Right lobe of liver (tissue), 6 donors: ENCODE data around the gene MAK. TPM values are rescaled to one million over a fixed set of nuclear protein-coding genes. Genes with fewer than 3 reads are reported as not detected.

Experiments
- ATAC-seq, 4 donors: fragments of 200-7000 bp; cut with Tn5 transposase; one replicate each; pipeline ENCODE4 v1.9.1; 2020; ENCODE audit warnings: mild to moderate bottlenecking in 4 of 4, moderate library complexity in 4 of 4
- DNase-seq, 3 donors: peaks; one replicate each; pipeline ENCODE4 v3.0.0-alpha.2; 2020
- H3K27ac ChIP-seq, 3 donors: fragments of 200-600 bp; one replicate each; pipeline ENCODE4 v1.8.0; 2022
- H3K27me3 ChIP-seq, 2 donors: fragments of 200-600 bp; one replicate each; pipeline ENCODE4 v1.8.0; 2022
- H3K36me3 ChIP-seq, 4 donors: fragments of 200-600 bp; sonication (generic) in 1 of 4; one replicate each; pipeline versions ENCODE4 v1.5.1 to v1.8.0; 2017 to 2022; ENCODE audit warnings: control low read depth in 1 of 4
- H3K4me1 ChIP-seq, 4 donors: fragments of 200-600 bp; sonication (generic) in 1 of 4; one replicate each; pipeline versions ENCODE4 v1.5.1 to v1.8.0; 2017 to 2022; ENCODE audit warnings: control low read depth in 1 of 4
- H3K4me3 ChIP-seq, 3 donors: fragments of 200-600 bp; one replicate each; pipeline ENCODE4 v1.8.0; 2022
- H3K9me3 ChIP-seq, 4 donors: fragments of 200-600 bp; sonication (generic) in 1 of 4; one replicate each; pipeline versions ENCODE4 v1.5.1 to v1.8.0; 2017 to 2022; ENCODE audit warnings: control low read depth in 1 of 4
- POLR2A ChIP-seq: fragments of 450-650 bp; IDR thresholded peaks from one replicate; pipeline ENCODE4 v1.6.1; 2017; ENCODE audit warnings: antibody characterized with exemption, mild to moderate bottlenecking
- WGBS: methylation state at CpG from one replicate; pipeline ENCODE4 v1.1.6; 2018; ENCODE audit warnings: low coverage, low lambda C conversion rate; ENCODE audit not compliant: insufficient coverage; ENCODE audit errors: missing lambda C conversion rate; 5-methylcytosine and 5-hydroxymethylcytosine counted together
- intact Hi-C, 2 donors: fragments of 100-400 bp; cut with DNase I; formaldehyde crosslinking; loops; one replicate each; pipeline versions ENCODE4 v1.11.2 to v1.14.1; 2022
- total RNA-seq, 6 experiments: library from RNA; depleted of rRNA in 2 of 6; stranded (reverse); fragments of >200 nt in 2 of 6; fragmentation: NEBNext Ultra II Directional in 3 of 6; extraction: Animal tissue kit (Norgen Biotek cat#: 25700) in 3 of 6; gene quantifications; one replicate each; pipeline versions ENCODE4 v1.1.0 to v1.2.4, GENCODE V29; 2016 to 2023
- TF ChIP-seq, protein P1 (sequence below), 4 donors: fragments of 200-600 bp in 3 of 4; fragments of 450-650 bp in 1 of 4; IDR thresholded peaks; one replicate each; pipeline versions ENCODE4 v1.5.1 to v1.8.0; 2016 to 2022; ENCODE audit warnings: antibody characterized with exemption in 4 of 4, mild to moderate bottlenecking in 2 of 4
- donor health status: DM: no; HTN: yes; CAD: no.
- donor health status: DM: no; HTN: no; CAD: no.
- donor health status: DM: no; HTN: no; CAD: no.
- donor health status: DM: no; HTN: yes; CAD: no.
- donor health status: DM: no; HTN: yes; CAD: no.

MAK gene
- total RNA-seq, 6 experiments from 2014 or later, result 0.12 to 0.18 (median 0.15) TPM; not detected in 3

DNA sequence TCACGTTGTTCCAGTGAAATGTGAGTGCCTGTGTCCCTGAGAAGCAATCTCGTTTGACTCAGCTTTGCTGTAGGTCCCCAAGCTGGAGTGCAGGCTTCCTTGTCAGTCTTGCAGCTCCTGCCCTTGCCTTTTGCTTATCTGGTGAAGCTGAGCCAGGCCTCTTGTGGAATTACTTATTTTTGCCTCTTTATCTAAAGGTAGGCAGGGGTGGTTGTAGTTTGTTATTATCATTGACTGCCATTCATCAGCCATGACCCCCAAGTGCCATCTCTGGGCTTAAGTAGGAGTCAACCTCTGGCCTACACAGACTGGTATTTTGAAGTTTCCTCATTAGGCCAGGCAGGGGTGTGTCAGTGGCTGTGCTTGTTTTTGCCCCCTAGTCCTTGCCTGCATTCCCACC lies 88.6 kb downstream of the MAK start:
- Histone ChIP-seq H3K36me3 (peaks cover 0 to 7% (median 2%) of the 10 kb centered on the region in 4 donors), H3K27ac (no peak overlapping the region), H3K4me1 (peaks cover 0 to 10% (median 0%) of the 10 kb centered on the region in 4 donors), H3K4me3 (no peak overlapping the region), H3K9me3 (no peaks in the 10 kb centered on the region), H3K27me3 (no peaks in the 10 kb centered on the region)
- DNase-seq, result no peak
- no peak for TF ChIP-seq POLR2A
- TF ChIP-seq, protein P1, sequence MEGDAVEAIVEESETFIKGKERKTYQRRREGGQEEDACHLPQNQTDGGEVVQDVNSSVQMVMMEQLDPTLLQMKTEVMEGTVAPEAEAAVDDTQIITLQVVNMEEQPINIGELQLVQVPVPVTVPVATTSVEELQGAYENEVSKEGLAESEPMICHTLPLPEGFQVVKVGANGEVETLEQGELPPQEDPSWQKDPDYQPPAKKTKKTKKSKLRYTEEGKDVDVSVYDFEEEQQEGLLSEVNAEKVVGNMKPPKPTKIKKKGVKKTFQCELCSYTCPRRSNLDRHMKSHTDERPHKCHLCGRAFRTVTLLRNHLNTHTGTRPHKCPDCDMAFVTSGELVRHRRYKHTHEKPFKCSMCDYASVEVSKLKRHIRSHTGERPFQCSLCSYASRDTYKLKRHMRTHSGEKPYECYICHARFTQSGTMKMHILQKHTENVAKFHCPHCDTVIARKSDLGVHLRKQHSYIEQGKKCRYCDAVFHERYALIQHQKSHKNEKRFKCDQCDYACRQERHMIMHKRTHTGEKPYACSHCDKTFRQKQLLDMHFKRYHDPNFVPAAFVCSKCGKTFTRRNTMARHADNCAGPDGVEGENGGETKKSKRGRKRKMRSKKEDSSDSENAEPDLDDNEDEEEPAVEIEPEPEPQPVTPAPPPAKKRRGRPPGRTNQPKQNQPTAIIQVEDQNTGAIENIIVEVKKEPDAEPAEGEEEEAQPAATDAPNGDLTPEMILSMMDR (IDR thresholded peaks at IDR 0.05), result no peak
- WGBS, result 75% methylated on average over 2 of the region's 2 CpGs
- intact Hi-C loops, result no loop called here
- no peak for ATAC-seq

GRCh38 chr6:10747251-10747972 lies 90.9 kb downstream of the MAK start, which contains the start of gene TMEM14B:
TMEM14B (plus strand) TSS chr6:10747805; CDS start chr6:10749246, 1,441 bp downstream.
- ATAC-seq, result peak; percentile 99 to 100 (median 99)
- H3K27me3 ChIP-seq, result no peaks in the 10 kb centered on the region
- DNase-seq, result peak; percentile 100
- peaks cover 0 to 4% (median 0%) of the 10 kb centered on the region in 4 donors for H3K36me3 ChIP-seq
- H3K27ac ChIP-seq, result peak within 1 kb of the TSS; percentile 30 to 68 (median 67)
- intact Hi-C loops, result no loop called here
- H3K4me1 ChIP-seq, result peaks cover 0 to 10% (median 0%) of the 10 kb centered on the region in 4 donors
- H3K4me3 ChIP-seq, result peak within 1 kb of the TSS; percentile 66 to 85 (median 81)
- TF ChIP-seq, protein P1 (IDR thresholded peaks at IDR 0.05), result no peak
- TF ChIP-seq POLR2A, result peak; percentile 89
- H3K9me3 ChIP-seq, result no peaks in the 10 kb centered on the region
- under 1% methylated on average over 29 of the region's 52 CpGs for WGBS

DNA sequence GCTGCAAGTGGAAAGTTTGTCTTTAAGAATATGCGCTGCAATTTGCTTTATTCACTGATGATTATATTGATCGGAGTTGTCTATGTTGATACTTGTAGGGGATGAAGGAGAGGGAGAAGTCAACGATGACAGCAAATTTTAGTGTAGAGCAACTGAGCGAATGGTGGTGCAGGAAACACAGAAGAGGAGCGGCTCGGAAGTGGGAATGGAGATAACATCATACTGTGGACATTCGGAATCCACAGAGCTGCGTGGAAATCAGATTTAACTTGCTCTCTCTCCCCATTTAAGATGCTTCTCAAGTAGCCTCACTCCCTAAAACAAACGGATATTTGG lies 91.5 kb downstream of the MAK start:
- H3K27ac ChIP-seq, result no peak overlapping the region
- 64% methylated on average over 8 of the region's 9 CpGs for WGBS
- DNase-seq, result no peak
- intact Hi-C loops, result no loop called here
- peaks cover 0 to 4% (median 0%) of the 10 kb centered on the region in 4 donors for H3K36me3 ChIP-seq
- no peaks in the 10 kb centered on the region for H3K27me3 ChIP-seq
- TF ChIP-seq POLR2A, result no peak
- TF ChIP-seq, protein P1 (IDR thresholded peaks at IDR 0.05), result no peak
- peaks cover 0 to 10% (median 0%) of the 10 kb centered on the region in 4 donors for H3K4me1 ChIP-seq
- peak overlapping the region; percentile 66 to 85 (median 81) for H3K4me3 ChIP-seq
- H3K9me3 ChIP-seq, result no peaks in the 10 kb centered on the region
- ATAC-seq, result no peak

GRCh38 chr6:10745116-10745515 lies 93.2 kb downstream of the MAK start:
- Histone ChIP-seq H3K9me3 (no peaks in the 10 kb centered on the region), H3K27me3 (no peaks in the 10 kb centered on the region), H3K4me1 (peaks cover 0 to 10% (median 0%) of the 10 kb centered on the region in 4 donors), H3K4me3 (no peak overlapping the region), H3K36me3 (no peaks in the 10 kb centered on the region), H3K27ac (no peak overlapping the region)
- DNase-seq (no peak), ATAC-seq (no peak)
- 87% methylated on average over 5 of the region's 5 CpGs for WGBS
- intact Hi-C loops, result no loop called here
- no peak for TF ChIP-seq POLR2A
- TF ChIP-seq, protein P1 (IDR thresholded peaks at IDR 0.05), result no peak
